DND-41 (cell line): ENCODE data around the gene GNB1L.

Experiments used
- EZH2 ChIP-seq: IDR thresholded peaks from 3 replicates; pipeline ENCODE4 v1.6.1; 2012; ENCODE audit warnings: borderline replicate concordance, low read depth, mild to moderate bottlenecking, moderate library complexity, low read length, inconsistent platforms; ENCODE audit not compliant: severe bottlenecking
- TF ChIP-seq, protein P1 (sequence below): IDR thresholded peaks from 2 replicates; pipeline ENCODE4 v1.5.1; 2012; ENCODE audit warnings: borderline replicate concordance, low read length, moderate library complexity, mild to moderate bottlenecking; ENCODE audit not compliant: poor library complexity, severe bottlenecking; ENCODE audit errors: extremely low read depth

DNA sequence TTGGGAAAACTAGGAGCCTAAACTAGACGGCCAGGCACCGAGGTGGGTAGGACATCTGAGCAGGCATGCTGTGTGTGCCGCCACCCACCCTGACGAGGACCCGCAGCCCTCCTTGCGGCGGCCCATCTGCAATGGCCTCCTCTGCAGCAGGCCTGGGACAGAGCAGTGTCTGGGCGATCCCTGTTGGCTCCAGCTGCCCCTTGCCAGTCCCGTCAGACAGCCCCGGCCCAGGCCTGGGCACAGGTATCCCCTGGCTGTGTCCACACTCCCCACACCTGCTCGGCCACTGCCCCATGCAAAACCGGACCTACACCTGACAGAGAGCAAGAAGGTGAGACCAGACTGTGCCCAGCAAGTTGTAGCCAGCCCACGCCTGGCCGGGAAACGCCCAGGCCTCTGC is 38.7 kb upstream of the GNB1L start:
- no peak for TF ChIP-seq EZH2
- TF ChIP-seq, protein P1, sequence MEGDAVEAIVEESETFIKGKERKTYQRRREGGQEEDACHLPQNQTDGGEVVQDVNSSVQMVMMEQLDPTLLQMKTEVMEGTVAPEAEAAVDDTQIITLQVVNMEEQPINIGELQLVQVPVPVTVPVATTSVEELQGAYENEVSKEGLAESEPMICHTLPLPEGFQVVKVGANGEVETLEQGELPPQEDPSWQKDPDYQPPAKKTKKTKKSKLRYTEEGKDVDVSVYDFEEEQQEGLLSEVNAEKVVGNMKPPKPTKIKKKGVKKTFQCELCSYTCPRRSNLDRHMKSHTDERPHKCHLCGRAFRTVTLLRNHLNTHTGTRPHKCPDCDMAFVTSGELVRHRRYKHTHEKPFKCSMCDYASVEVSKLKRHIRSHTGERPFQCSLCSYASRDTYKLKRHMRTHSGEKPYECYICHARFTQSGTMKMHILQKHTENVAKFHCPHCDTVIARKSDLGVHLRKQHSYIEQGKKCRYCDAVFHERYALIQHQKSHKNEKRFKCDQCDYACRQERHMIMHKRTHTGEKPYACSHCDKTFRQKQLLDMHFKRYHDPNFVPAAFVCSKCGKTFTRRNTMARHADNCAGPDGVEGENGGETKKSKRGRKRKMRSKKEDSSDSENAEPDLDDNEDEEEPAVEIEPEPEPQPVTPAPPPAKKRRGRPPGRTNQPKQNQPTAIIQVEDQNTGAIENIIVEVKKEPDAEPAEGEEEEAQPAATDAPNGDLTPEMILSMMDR: no peak
